Measurements from ENCODE around the gene CKAP2L. TPM values are rescaled to one million over a fixed set of nuclear protein-coding genes. Genes with fewer than 3 reads are reported as not detected.

CKAP2L gene
- total RNA-seq, 4 donors from 2014 or later = 0.13 to 0.29 (median 0.22) TPM; not detected in 1

DNA sequence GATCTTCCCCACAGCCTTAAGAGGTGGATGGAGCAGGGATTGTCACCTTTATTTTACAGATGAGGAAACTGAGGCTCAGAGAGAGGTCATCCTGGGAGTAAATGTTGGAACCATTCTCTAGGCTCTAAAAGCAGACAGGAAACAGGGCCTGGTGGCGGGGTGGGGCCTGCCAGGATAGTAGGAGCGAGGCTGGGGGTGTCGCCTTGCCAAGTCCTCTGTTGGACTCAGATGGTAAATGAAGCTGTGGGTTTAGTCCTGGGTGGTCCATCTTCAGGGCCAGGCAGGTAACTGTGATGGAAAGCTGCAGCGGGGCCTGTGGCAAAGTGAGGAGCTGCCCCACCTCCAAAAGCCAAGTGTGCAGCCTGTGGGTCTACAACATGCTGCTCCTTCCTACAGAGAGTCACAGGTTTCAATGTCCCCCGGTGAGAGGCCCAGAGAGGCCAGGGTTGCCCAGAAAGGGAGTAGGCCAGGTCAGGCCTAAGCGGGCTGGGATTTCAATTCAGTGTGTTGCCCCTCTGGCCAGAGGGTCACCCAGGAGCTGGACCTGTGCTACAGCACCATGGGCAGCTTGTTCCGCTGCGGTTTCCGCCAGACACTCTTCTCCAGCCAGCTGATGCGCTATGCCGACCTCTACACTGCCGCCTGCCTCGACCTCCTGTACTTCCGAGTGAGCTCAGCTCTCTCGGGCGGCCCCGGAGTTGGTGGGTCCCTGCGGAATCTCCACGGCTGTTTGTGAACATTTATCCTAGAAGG is 37.0 kb downstream of the CKAP2L start:
- Histone ChIP-seq H3K4me3 (replicated peaks in 1 of 3) (no peak overlapping the region), H3K27ac (peak overlapping the region in 1 of 3 donors; percentile 24), H3K36me3 (no peaks in the 10 kb centered on the region), H3K27me3 (no peaks in the 10 kb centered on the region), H3K9me3 (no peaks in the 10 kb centered on the region), H3K4me1 (peaks cover 16 to 35% of the 10 kb centered on the region in 2 donors)
- WGBS, 2 donors = 93 to 95% methylated on average over 16 to 19 of the region's 19 CpGs
- TF ChIP-seq POLR2A (IDR thresholded peaks at IDR 0.05) = no peak
- TF ChIP-seq, protein P1, sequence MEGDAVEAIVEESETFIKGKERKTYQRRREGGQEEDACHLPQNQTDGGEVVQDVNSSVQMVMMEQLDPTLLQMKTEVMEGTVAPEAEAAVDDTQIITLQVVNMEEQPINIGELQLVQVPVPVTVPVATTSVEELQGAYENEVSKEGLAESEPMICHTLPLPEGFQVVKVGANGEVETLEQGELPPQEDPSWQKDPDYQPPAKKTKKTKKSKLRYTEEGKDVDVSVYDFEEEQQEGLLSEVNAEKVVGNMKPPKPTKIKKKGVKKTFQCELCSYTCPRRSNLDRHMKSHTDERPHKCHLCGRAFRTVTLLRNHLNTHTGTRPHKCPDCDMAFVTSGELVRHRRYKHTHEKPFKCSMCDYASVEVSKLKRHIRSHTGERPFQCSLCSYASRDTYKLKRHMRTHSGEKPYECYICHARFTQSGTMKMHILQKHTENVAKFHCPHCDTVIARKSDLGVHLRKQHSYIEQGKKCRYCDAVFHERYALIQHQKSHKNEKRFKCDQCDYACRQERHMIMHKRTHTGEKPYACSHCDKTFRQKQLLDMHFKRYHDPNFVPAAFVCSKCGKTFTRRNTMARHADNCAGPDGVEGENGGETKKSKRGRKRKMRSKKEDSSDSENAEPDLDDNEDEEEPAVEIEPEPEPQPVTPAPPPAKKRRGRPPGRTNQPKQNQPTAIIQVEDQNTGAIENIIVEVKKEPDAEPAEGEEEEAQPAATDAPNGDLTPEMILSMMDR (IDR thresholded peaks at IDR 0.05) = no peak
- intact Hi-C loops (cut with DNase I) = loop anchor here (5.0 kb wide), 1 partner anchor 100 kb away; no protein-coding TSS in a partner anchor
- no peak for DNase-seq

DNA sequence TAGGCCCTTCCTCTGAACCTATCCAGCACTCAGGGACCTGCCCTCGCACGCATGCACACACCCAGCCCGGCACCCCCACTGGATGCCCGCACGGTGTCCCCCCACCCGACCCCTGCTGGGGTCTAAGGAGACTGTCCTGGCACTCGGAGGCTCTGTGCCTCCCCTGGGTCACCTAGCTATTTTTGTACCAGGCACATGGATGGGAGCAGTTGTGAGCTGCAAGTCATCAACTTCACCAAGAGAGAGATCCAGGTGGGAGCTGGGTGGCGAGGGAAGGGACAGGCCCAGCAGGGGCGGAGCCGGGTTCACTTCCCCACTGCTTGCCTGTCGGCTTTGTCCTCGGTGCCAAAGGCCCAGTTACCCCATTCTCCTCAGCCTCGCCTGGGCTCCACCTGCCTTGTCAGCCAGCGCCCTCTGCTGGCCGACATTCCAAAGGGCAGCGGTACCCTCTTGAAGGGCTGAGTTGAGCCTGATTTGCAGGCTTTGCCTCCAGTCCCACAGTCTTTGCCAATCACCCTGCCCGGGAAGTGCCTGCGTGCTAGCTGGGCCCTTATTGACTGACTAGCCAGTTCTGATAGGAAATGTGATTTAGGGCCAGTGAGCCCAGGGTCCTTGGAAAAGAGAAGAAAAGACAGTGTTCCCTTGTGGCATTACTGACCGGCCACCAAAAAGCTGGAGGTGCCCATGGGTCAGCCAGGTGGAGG is 37.8 kb downstream of the CKAP2L start:
- Histone ChIP-seq H3K36me3 (no peaks in the 10 kb centered on the region), H3K4me3 (replicated peaks in 1 of 3) (no peak overlapping the region), H3K9me3 (no peaks in the 10 kb centered on the region), H3K27me3 (no peaks in the 10 kb centered on the region), H3K4me1 (peaks cover 12 to 31% of the 10 kb centered on the region in 2 donors), H3K27ac (peak overlapping the region in 1 of 3 donors; percentile 24)
- intact Hi-C loops (cut with DNase I) = loop anchor here (5.0 kb wide), 1 partner anchor 99 kb away; no protein-coding TSS in a partner anchor
- TF ChIP-seq, protein P1 (IDR thresholded peaks at IDR 0.05) = peak; percentile 74 to 97 (median 96)
- no peak for TF ChIP-seq POLR2A (IDR thresholded peaks at IDR 0.05)
- peak; percentile 92 to 95 for DNase-seq
- WGBS, 2 donors = 34 to 38% methylated on average over 18 to 19 of the region's 19 CpGs

DNA sequence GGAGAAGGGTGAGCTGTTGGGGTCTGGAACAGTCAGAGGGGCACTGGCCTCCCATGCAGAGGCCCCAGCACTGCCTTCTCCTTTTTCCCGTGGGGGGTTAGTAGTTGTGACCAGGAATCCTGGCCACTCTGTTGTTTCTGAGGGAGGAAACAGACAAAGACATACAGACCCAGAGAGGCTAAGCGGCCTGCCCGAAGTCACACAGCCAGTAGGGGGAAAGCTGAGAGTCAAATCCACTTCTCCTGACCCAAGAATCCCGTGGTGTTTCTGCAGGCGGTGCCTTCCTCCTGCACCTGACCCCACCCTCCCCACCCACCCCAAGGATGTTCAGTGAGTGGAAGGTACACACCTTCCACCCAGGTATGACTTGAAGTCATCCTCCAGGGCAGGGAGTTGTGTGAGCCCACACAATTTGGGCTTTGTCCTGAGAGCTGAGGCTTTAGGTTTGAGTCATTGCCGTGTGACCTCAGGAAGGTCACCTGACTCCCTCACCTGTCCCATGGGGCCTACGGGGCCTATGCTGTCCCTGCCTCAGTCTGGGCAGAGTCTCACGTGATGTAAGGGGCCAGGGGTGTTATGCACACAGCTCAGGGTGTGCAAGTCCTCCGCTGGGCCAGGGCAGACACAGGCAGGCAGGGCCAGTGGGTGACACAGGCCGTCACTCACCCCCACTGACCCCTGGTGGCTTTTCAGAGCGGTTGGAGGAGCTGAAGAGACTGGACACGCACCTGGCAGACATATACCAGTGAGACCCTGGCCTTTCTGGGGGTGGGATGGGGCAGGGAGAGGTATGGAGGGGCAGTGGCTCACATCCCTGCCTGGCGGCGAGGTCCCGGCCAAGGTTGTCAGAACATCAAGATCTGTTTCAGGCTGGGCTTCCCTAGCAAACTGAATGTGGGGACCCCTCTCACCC is 38.6 kb downstream of the CKAP2L start:
- Histone ChIP-seq H3K36me3 (no peaks in the 10 kb centered on the region), H3K9me3 (no peaks in the 10 kb centered on the region), H3K4me3 (replicated peaks in 1 of 3) (no peak overlapping the region), H3K4me1 (peaks cover 6 to 23% of the 10 kb centered on the region in 2 donors), H3K27ac (no peak overlapping the region), H3K27me3 (no peaks in the 10 kb centered on the region)
- intact Hi-C loops (cut with DNase I) = loop anchor here (5.0 kb wide), 1 partner anchor 98 kb away; no protein-coding TSS in a partner anchor
- WGBS, 2 donors = 91 to 97% methylated on average over 10 to 13 of the region's 15 CpGs
- no peak for DNase-seq
- no peak for TF ChIP-seq POLR2A (IDR thresholded peaks at IDR 0.05)
- TF ChIP-seq, protein P1 (IDR thresholded peaks at IDR 0.05) = no peak

DNA sequence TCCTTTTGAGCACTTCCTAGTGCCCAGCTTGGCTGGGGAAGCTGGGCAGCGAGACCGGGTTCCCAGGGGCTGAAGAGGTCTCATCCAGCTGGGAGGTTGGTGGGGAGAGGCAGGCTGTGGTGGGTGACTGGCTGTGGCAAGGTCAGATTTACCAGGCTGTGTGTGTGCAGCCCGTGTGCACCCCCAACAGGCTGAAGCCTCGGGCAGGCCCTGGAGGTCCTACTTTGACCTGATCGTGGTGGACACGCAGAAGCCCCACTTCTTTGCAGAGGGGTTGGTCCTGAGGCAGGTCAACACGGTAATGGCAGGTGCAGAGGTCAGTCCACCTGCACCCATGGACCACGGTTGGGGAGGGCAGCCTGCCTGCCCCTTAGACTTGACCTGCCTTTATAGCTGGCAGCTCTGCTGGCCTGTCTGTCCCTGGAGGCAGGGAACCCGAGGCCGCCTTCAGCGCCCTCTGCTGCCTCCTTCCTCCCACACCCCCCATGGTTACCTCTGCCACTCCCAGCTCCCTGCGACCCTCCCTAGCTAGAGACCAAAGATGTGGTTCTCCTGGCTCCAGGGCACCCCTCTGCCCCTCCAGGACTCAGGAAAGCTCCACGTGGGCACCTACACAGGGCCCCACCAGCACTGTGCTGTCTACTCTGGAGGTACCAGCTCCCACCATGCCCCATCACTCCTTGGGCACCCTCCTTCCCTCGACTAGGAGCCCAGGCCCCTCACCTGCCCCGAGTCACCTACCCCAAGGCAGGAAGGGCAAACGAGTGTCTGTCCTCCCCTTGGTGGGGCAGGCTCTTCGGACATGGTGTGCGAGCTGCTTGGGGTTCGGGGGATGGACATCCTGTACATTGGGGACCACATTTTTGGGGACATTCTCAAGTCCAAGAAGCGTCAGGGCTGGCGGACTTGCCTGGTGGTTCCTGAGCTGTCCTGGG is 39.6 kb downstream of the CKAP2L start:
- Histone ChIP-seq H3K27me3 (no peaks in the 10 kb centered on the region), H3K4me3 (replicated peaks in 1 of 3) (no peak overlapping the region), H3K27ac (no peak overlapping the region), H3K9me3 (no peaks in the 10 kb centered on the region), H3K4me1 (peaks cover 0 to 21% of the 10 kb centered on the region in 2 donors), H3K36me3 (no peaks in the 10 kb centered on the region)
- TF ChIP-seq, protein P1 (IDR thresholded peaks at IDR 0.05) = no peak
- no peak for TF ChIP-seq POLR2A (IDR thresholded peaks at IDR 0.05)
- WGBS, 2 donors = 83 to 85% methylated on average over 16 to 21 of the region's 21 CpGs
- intact Hi-C loops (cut with DNase I) = loop anchor here (5.0 kb wide), 2 partner anchors 98 to 123 kb away; no protein-coding TSS in a partner anchor
- no peak for DNase-seq

All from thyroid gland (tissue), 4 donors.